ENCODE data around the gene PRR5. TPM values are rescaled to one million over a fixed set of nuclear protein-coding genes. Genes with fewer than 3 reads are reported as not detected.

Gene PRR5
- total RNA-seq, 1 experiment from 2014 or later, result 11.8 TPM

GRCh38 chr22:44731357-44731970 is 29.5 kb downstream of the PRR5 start:
- H3K4me2 ChIP-seq (ENCODE audit: insufficient read depth, insufficient read length, low read length), result no peak overlapping the region
- no peaks in the 10 kb centered on the region for H3K9me3 ChIP-seq (ENCODE audit: control insufficient read depth, low read depth, low read length)
- H2BK5ac ChIP-seq (ENCODE audit: insufficient read length, low read length), result no peak overlapping the region
- no peaks in the 10 kb centered on the region for H3K79me2 ChIP-seq (ENCODE audit: insufficient read depth, low read length)
- TF ChIP-seq, protein P1, sequence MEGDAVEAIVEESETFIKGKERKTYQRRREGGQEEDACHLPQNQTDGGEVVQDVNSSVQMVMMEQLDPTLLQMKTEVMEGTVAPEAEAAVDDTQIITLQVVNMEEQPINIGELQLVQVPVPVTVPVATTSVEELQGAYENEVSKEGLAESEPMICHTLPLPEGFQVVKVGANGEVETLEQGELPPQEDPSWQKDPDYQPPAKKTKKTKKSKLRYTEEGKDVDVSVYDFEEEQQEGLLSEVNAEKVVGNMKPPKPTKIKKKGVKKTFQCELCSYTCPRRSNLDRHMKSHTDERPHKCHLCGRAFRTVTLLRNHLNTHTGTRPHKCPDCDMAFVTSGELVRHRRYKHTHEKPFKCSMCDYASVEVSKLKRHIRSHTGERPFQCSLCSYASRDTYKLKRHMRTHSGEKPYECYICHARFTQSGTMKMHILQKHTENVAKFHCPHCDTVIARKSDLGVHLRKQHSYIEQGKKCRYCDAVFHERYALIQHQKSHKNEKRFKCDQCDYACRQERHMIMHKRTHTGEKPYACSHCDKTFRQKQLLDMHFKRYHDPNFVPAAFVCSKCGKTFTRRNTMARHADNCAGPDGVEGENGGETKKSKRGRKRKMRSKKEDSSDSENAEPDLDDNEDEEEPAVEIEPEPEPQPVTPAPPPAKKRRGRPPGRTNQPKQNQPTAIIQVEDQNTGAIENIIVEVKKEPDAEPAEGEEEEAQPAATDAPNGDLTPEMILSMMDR (conservative IDR thresholded peaks at IDR 0.05), result no peak
- no peaks in the 10 kb centered on the region for H4K20me1 ChIP-seq (ENCODE audit: control insufficient read depth, insufficient read depth, insufficient read length)
- H3K27me3 ChIP-seq (ENCODE audit: insufficient read depth, low read length), result no peaks in the 10 kb centered on the region
- H3K23ac ChIP-seq (ENCODE audit: insufficient read length, low read depth, low read length), result no peak overlapping the region
- H3K4ac ChIP-seq (ENCODE audit: low read depth, low read length), result no peak overlapping the region
- H2BK12ac ChIP-seq (ENCODE audit: insufficient read length, low read depth, low read length), result no peak overlapping the region
- H3K23me2 ChIP-seq (ENCODE audit: insufficient read length, low read depth, low read length, poor library complexity, severe bottlenecking), result no peaks in the 10 kb centered on the region
- H3K27ac ChIP-seq (ENCODE audit: insufficient read length, low read depth, low read length), result no peak overlapping the region
- H3K9ac ChIP-seq (ENCODE audit: extremely low read depth, insufficient read length, low read length), result no peak overlapping the region
- H2AK5ac ChIP-seq (ENCODE audit: insufficient read length, low read length), result no peak overlapping the region
- H3T11ph ChIP-seq (ENCODE audit: low read length), result no peak overlapping the region
- no peak overlapping the region for H2BK20ac ChIP-seq (ENCODE audit: low read depth, low read length, poor library complexity, severe bottlenecking)
- no peak overlapping the region for H2BK15ac ChIP-seq (ENCODE audit: low read depth, low read length)
- no peak overlapping the region; a peak in 1 of 7 replicates for H3K27ac Mint-ChIP-seq
- H3K79me1 ChIP-seq (ENCODE audit: insufficient read depth, low read depth, low read length, poor library complexity, severe bottlenecking), result no peaks in the 10 kb centered on the region
- H3K36me3 Mint-ChIP-seq (ENCODE audit: insufficient read depth in 1 of 3, low read depth in 3 of 3), result peaks cover 0 to 3% (median 0%) of the 10 kb centered on the region in 3 experiments; a peak in 1 of 7 replicates
- H3K56ac ChIP-seq (ENCODE audit: insufficient read length, low read depth, low read length), result no peak overlapping the region
- H2BK120ac ChIP-seq (ENCODE audit: low read depth, low read length, poor library complexity, severe bottlenecking), result no peak overlapping the region
- peaks cover 4 to 19% of the 10 kb centered on the region in 2 experiments for H3K4me1 Mint-ChIP-seq
- no peak for DNase-seq
- H4K91ac ChIP-seq (ENCODE audit: insufficient read length, low read depth, low read length), result no peak overlapping the region
- H3K4me1 ChIP-seq (ENCODE audit: insufficient read depth, low read length), result no peaks in the 10 kb centered on the region
- H3K4me3 Mint-ChIP-seq, result no peak overlapping the region
- no peak overlapping the region for H4K8ac ChIP-seq (replicated peaks; ENCODE audit: insufficient read length, low read depth, low read length)
- no CpG with 5 or more reads among the region's 7 CpGs for WGBS (ENCODE audit: extremely low coverage, insufficient read length, low lambda C conversion rate)
- H4K5ac ChIP-seq (ENCODE audit: insufficient read length, low read depth, low read length), result no peak overlapping the region
- H3K9me3 Mint-ChIP-seq, result no peaks in the 10 kb centered on the region
- H3K14ac ChIP-seq (ENCODE audit: insufficient read depth, low read length), result no peak overlapping the region
- no peak overlapping the region for H3K18ac ChIP-seq (ENCODE audit: insufficient read length, low read depth, low read length)
- no peaks in the 10 kb centered on the region; the same call in 1 of the 2 replicates for H3K27me3 Mint-ChIP-seq (ENCODE audit: low read depth)
- H2AFZ ChIP-seq (ENCODE audit: low read length), result no peak overlapping the region
